ENCODE measurements around the gene PCDHGA8. TPM values are rescaled to one million over a fixed set of nuclear protein-coding genes. Genes with fewer than 3 reads are reported as not detected.
"Not testable (repeated sequence)": the region's sequence is repeated elsewhere in the genome, so short reads cannot be mapped to it uniquely, and the experiment has no call there.

PCDHGA8 gene
- total RNA-seq, 1 experiment from 2014 or later: 0.18 TPM

- no peak for TF ChIP-seq CTCF (IDR thresholded peaks at IDR 0.05)
- no peak for TF ChIP-seq REST (IDR thresholded peaks at IDR 0.05; ENCODE audit: insufficient read depth in 1 of 2, low read depth in 2 of 2, low read length in 1 of 2)
- no peak for TF ChIP-seq SIN3A (IDR thresholded peaks at IDR 0.05; ENCODE audit: borderline replicate concordance, insufficient read depth, low read depth, low read length)
- TF ChIP-seq POLR2AphosphoS5 (IDR thresholded peaks at IDR 0.05; ENCODE audit: low read depth, low read length): no peak
- TF ChIP-seq TCF7L2 (IDR thresholded peaks at IDR 0.05; ENCODE audit: low read depth, low read length): no peak
- CTCF ChIA-PET: no interaction called here
- POLR2A ChIA-PET: interaction anchor here (0.6 kb wide), 1 partner anchor 57 kb away, joined by 4 read pairs; no protein-coding TSS in a partner anchor
- Histone ChIP-seq H3K4me3 (ENCODE audit: low read depth in 2 of 2, low read length in 2 of 2) (no peak overlapping the region), H3K36me3 (ENCODE audit: control insufficient read depth, insufficient read depth, low read length) (no peaks in the 10 kb centered on the region), H3K4me1 (ENCODE audit: control insufficient read depth, insufficient read depth, low read length) (no peaks in the 10 kb centered on the region), H3K9me3 (ENCODE audit: control insufficient read depth, insufficient read depth, low read depth, low read length) (peaks cover 7% of the 10 kb centered on the region; the same call in 1 of the 2 replicates), H3K27ac (ENCODE audit: low read length) (no peak overlapping the region), H3K27me3 (ENCODE audit: control insufficient read depth, insufficient read depth, low read length) (0 out of 2 replicates have a peak, but pooled peaks cover 2% of the 10 kb centered on the region)
- in situ Hi-C loops (cut with HindIII; ENCODE audit: low pct_unique_long_range_greater_than_20kb, low sequenced_read_pairs) (no loop called here), intact Hi-C loops (cut with micrococcal nuclease; ENCODE audit: unreplicated experiment) (no loop called here)
- no TSS peak for BruUV-seq (replicated peaks)
- no peak for DNase-seq (ENCODE audit: low read depth, low spot score)
- ATAC-seq: no peak
Observed at GRCh38 chr5:141374627-141375026, 17.8 kb upstream of the PCDHGA8 start.

GRCh38 chr5:141375444-141376155 is 16.8 kb upstream of the PCDHGA8 start:
- ATAC-seq; intact Hi-C loops (cut with micrococcal nuclease; ENCODE audit: unreplicated experiment); BruUV-seq (replicated peaks); in situ Hi-C loops (cut with HindIII; ENCODE audit: low pct_unique_long_range_greater_than_20kb, low sequenced_read_pairs); H3K4me3 ChIP-seq (ENCODE audit: low read depth in 2 of 2, low read length in 2 of 2); CTCF ChIA-PET; H3K27me3 ChIP-seq (ENCODE audit: control insufficient read depth, insufficient read depth, low read length); H3K4me1 ChIP-seq (ENCODE audit: control insufficient read depth, insufficient read depth, low read length); H3K27ac ChIP-seq (ENCODE audit: low read length); H3K36me3 ChIP-seq (ENCODE audit: control insufficient read depth, insufficient read depth, low read length); POLR2A ChIA-PET; H3K9me3 ChIP-seq (ENCODE audit: control insufficient read depth, insufficient read depth, low read depth, low read length); DNase-seq (ENCODE audit: low read depth, low spot score): not testable (repeated sequence)

All from Panc1 (cell line).